HuH-7.5 (cell line): Measurements from ENCODE around the gene ZNF146.
"Not testable (repeated sequence)": the region's sequence is repeated elsewhere in the genome, so short reads cannot be mapped to it uniquely, and the experiment has no call there.

Source experiments
- DNase-seq: peaks from one replicate; pipeline ENCODE4 v3.0.0; 2011; ENCODE audit warnings: low spot score

ZNF146 gene

GRCh38 chr19:36214386-36215275 lies at the start of gene ZNF146, which contains the start of gene ZNF565:
Gene ZNF146, plus strand, starts transcription at chr19:36215106. Its CDS starts 21,335 bp downstream, at chr19:36236441.
Gene ZNF565, minus strand, starts transcription at chr19:36214665. Its CDS starts 12,680 bp downstream, at chr19:36201985.
- peak; percentile 90 for DNase-seq

- DNase-seq: no peak
Observed at GRCh38 chr19:36169084-36169760, 45.7 kb upstream of the ZNF146 start.

GRCh38 chr19:36172852-36173251 lies 42.1 kb upstream of the ZNF146 start:
- DNase-seq: no peak

GRCh38 chr19:36173846-36174245 lies 41.1 kb upstream of the ZNF146 start:
- not testable (repeated sequence) for DNase-seq

DNA sequence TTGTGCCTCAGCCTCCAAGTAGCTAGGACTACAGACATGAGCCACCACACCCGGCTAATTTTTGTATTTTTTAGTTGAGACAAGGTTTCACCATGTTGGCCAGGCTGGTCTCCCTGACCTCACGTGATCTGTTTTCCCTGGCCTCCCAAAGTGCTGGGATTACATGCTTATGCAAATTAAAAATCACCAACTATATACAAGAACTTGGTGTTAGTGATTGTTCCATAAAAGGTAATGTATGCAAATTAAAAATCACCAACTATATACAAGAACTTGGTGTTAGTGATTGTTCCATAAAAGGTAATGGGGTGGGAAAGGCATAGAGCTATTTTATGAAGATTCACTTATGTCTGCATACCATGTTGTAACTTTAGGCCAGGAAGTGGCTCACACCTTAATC lies 35.8 kb upstream of the ZNF146 start:
- not testable (repeated sequence) for DNase-seq

DNA sequence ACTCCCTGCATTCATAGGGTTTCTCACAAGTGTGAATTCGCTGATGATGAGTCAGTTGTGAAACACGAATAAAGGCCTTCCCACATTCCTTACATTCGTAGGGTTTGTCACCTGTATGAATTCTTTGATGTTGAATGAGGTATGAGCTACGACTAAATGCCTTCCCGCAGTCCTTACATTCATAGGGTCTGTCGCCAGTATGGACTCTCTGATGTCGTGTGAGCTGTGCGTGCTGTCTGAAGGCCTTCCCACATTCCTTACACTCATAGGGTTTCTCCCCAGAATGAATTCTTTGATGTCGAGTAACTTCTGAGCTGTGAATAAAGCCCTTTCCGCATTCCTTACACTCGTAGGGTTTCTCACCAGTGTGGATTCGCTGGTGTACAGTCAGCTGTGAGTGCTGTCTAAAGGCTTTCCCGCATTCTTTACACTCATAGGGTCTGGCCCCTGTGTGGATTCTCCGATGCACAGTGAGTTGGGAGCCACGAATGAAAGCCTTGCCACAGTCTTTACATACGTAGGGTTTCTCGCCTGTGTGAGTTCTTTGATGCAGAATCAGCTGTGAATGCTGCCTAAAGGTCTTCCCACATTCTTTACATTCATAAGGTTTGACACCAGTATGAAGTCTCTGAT lies 32.2 kb upstream of the ZNF146 start:
- DNase-seq: no peak

GRCh38 chr19:36183245-36183628 lies 31.7 kb upstream of the ZNF146 start:
- no peak for DNase-seq

DNA sequence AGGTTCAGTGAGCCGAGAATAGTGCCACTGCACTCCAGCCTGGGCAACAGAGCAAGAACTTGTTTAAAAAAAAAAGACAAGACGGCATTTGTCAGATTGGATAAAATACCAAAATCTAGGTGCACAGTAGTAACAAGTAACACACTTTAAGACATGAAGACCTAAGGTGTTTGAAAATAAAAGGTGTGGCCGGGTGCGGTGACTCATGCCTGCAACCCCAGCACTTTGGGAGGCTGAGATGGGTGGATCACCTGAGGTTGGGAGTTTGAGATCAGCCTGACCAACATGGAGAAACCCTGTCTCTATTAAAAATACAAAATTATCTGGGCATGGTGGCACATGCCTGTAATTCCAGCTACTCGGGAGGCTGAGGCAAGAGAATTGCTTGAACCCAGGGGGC lies 28.2 kb upstream of the ZNF146 start:
- DNase-seq: not testable (repeated sequence)

- DNase-seq: no peak
Observed at GRCh38 chr19:36196249-36196648, 18.7 kb upstream of the ZNF146 start.

DNA sequence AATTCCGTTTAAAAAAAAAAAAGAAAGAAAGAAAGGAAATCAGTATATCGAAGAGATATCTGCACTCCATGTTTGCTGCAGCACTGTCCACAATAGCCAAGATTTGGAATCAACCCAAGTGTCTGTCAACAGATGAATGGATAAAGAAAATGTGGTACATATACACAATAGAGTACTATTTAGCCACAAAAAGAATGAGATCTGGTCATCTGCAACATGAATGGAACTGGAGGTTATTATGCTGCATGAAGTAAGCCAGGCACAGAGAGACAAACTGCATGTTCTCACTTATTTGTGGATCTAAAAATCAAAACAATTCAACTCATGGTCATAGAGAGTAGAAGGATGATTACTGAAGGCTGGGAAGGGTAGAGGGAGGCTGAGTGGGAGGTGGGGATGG lies 16.8 kb upstream of the ZNF146 start:
- DNase-seq: no peak

GRCh38 chr19:36201684-36202083 lies 13.2 kb upstream of the ZNF146 start:
- DNase-seq: no peak

GRCh38 chr19:36203293-36203692 lies 11.6 kb upstream of the ZNF146 start:
- no peak for DNase-seq

DNA sequence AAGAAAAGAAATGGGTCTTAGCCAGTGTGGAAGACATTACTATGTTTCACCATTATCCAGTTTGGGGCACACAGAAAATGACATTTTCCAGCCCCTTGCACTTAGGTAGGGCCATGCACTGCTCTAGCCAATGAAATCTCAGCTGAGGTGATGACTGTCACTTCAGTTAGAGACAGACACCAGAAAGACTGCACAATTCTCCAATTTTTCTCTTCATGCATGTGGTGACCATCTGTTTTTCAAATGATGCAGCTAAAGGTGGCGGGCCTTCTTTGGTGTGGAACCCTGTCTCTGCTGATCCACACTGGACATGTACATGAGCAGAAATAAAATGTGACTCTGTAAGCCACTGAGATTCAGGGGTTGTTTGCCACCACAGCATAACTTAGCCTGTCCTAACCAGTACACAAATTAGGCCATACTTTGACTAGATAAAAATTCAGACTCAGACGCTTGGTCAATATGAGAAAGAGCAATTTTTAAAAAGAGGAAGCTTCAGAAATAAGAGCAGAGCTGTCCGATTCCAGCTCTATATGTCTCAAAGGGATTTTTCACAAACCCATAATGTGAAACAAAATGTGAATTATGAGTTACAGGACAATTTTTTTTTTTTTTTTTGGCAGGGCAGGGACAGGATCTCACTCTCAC lies 7.2 kb upstream of the ZNF146 start:
- no peak for DNase-seq

GRCh38 chr19:36209372-36209771 lies 5.5 kb upstream of the ZNF146 start:
- DNase-seq: no peak

DNA sequence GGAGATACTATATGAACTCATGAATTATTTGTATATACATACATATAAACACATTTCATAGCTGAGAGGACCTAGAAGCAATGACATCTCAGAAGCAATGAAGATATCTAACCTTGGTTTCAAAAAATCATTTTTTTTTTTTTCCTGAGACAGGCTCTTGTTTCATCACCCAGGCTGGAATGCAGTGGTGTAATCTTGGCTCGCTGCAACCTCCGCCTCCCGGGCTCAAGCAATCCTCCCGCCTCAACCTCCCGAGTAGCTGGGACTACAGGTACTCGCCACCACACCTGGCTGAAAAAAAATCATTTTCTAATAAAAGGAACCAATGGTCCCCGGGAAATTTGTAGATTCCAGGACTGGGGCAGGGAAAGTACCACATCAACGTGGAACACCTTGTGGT lies 4.4 kb upstream of the ZNF146 start:
- DNase-seq: no peak

- DNase-seq: no peak
Observed at GRCh38 chr19:36212895-36213294, 2.0 kb upstream of the ZNF146 start.

DNA sequence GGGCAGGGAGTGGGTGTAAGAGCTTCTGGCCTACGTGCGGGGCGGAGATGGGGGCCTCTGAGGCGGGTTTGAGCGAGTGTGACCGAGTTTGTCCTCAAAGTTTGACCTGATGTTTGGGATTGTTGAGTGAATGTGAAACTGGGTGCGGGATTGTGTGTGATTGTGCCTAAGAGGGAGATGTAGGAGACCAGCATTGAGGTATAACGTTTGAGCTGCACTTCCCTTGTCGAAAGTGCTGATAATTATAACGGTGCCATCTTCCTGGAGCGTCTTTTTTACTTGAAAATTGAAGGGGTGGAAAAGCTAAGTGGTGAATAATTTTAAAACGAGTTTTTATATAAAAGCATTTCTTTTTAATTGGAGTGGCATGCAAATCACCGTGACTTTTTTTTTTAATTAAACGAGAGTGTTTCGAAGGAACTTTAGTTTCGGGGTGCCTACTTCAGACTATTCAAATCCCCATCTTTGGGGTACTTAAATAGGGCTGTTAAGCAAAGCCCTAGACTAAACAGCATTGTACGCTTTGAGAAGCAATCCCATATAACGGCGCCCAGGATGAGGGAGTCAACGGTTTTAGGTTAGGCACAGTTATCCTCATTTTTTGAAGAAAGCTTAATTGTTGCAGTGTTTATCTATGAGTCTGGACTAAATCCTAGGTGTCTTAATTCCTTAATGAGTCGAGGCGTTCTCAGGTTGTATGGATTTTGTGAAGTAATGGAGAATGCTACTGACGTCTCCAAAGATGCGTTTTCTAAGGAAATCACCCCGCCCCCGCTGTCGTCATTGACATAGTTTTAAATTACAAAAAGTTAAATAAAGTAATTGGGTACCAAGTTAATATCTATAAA lies 594 bp downstream of the ZNF146 start:
- DNase-seq: no peak

DNA sequence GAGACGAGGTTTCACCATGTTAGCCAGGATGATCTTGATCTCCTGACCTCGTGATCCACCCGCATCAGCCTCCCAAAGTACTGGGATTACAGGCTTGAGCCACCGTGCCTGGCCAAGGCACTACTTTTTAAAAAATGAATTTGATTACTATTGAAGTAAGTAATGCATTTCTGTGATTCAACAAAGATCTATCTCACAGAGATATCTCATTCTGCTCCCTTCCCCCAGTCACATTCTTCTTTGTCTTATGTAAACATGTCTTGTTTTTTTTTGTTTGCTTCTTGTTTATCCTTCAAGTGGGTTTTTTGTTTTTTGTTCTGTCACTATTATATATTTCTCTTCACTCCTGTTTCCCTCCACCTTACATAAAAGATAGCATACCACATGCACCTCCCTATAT lies 6.6 kb downstream of the ZNF146 start:
- no peak for DNase-seq

DNA sequence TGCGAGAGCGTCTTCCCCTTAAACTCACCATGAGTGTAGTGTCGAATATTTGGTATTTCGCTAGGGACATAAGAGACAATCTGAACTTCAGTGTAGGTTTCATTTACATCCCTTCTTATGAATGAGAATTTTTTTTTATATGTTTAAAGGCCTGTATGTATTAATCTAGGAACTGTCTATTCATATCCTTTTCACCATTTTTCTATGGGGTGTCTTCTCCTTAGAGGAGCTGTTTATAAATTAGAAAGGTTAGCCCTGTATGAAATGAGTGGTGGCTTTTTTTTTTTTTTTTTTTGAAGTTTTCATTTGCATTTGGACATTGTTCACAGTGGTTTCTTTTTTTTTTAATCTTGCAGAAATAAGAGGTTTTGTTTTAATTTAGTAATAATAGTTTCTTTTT lies 7.6 kb downstream of the ZNF146 start:
- no peak for DNase-seq

GRCh38 chr19:36225219-36225892 lies 10.4 kb downstream of the ZNF146 start:
- DNase-seq: no peak

- not testable (repeated sequence) for DNase-seq
Observed at GRCh38 chr19:36233626-36234025, 18.7 kb downstream of the ZNF146 start.
